ELF-1 (cell line): Measurements from ENCODE around the gene CCDC201.
A peak's percentile ranks its signal among the peaks of the same experiment; 100 is the strongest.
"Not testable (repeated sequence)": the region's sequence is repeated elsewhere in the genome, so short reads cannot be mapped to it uniquely, and the experiment has no call there.

Source experiments
- DNase-seq: peaks from one replicate; pipeline ENCODE4 v3.0.0-alpha.2; 2016; ENCODE audit warnings: low read depth, low spot score

The CCDC201 gene

DNA sequence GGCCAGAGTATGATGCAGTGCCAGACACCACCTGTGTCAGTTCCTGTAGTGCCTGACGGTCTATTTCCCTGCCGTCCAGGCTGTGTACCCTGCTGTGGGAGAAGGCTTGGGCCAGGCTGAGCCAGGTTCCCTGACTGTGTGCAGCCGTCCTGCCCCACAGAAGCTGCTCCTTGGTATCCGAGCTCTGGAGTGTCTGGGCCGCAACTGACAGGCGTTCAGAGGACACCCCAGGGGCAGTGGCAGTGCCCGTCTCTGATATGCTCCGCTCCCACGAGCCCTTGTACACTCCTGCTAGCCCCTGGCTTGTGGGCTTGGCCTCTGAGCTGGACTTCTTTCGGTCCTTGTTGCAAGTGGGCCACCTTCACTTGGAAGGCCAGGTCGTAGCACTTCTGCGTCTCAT is 55.0 kb downstream of the CCDC201 start:
- DNase-seq: not testable (repeated sequence)

DNA sequence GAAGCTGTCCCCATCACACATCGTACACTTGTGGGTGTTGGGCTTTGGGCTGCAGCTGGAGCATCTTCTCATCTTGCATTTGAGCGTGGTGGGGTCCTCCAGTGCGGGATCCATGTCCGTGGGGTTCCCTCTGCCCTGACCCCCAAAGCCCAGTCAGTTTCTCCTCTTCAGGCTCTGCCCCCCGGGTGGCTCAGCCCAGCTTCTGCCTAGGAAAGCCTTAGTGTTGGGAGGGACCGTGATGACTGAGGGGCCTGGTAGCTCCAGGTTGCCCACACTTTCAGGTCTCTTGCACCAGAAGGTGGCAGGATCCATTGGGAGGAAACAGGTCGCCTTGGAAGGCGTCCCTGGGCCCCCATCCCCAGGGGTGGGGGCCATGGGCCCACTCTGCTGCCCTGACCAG is 55.9 kb downstream of the CCDC201 start:
- DNase-seq: not testable (repeated sequence)

DNA sequence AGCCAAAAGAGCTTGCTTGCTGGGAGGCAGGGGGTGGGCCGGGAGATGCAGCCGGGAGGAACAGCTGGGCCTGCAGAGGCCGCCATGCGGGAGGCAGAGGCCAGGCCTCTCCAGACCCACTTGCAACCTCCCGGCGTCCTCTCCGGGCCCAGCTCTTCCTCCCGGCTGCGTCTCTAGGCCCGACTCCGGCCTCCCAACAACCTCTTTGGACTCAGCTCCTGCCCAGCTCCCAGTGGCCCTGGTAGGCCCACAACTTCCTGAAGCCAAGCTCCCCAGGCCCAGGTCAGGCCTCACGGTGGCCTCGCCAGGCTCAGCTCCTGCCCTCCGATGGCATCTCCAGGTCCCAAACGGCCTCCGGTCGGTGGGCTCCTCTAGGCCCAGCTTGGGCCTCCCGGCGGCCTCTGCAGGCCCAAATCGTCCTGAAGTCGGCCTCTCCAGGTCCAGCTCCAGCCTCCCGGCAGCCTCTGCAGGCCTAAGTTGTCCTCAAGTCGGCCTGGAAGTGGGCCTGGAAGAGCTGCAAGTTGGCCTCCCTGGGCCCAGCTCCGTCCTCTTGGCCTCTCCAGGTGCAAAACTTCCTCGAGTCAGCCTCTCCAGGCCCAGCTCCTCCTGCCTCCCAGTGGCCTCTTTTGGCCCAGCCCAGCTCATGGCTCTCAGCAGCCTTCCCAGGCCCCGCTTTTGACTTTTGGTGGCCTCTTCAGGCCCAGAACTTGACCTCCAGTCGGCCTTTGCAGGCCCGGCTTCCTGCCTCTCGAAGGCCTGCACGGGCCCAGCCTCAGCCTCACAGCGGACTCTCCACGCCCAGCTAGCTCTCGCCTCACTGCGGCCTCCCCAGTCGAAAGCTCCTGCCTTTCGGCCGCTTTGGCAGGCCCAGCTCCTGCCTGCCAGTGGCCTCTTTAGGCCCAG is 58.4 kb downstream of the CCDC201 start:
- not testable (repeated sequence) for DNase-seq

GRCh38 chr7:45813771-45814170 is 59.1 kb downstream of the CCDC201 start:
- not testable (repeated sequence) for DNase-seq

DNA sequence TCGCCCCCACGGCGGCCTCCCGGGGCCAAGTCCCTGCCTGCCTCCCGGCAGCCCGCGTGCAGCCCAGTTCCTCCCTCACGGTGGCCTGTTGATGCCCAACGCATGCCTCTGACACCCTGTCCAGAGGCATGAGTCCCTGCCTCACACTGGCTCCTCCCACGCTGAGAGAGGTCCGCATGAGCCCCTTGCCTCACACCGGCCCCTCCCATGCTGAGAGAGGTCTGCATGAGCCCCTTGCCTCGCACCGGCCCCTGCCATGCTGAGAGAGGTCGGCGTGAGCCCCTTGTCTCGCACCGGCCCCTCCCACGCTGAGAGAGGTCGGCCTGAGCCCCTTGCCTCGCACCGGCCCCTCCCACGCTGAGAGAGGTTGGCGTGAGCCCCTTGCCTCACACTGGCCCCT is 59.9 kb downstream of the CCDC201 start:
- DNase-seq: no peak

DNA sequence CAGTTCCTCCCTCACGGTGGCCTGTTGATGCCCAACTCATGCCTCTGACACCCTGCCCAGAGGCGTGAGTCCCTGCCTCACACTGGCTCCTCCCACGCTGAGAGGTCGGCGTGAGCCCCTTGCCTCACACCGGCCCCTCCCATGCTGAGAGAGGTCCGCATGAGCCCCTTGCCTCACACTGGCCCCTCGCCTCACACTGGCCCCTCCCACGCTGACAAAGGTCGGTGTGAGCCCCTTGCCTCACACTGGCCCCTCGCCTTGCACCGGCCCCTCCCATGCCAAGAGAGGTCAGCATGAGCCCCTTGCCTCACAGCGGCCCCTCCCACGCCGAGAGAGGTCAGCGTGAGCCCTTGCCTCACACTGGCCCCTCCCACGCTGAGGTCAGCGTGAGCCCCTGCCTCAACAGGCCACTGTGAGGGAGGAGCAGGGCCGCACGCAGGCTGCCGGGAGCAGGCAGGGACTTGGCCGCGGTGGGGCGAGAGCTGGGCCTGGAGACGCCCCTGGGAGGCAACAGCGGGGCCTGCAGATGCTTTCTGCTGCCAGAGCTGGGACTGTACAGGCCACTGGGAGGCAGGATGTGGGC is 61.1 kb downstream of the CCDC201 start:
- peak; percentile 47 for DNase-seq

GRCh38 chr7:45810451-45811005 is 62.4 kb downstream of the CCDC201 start:
- DNase-seq: not testable (repeated sequence)
